NCI-H2107 treated with DMSO at 0.1 percent for 48 hours (cell line): ENCODE data around the gene PHACTR1.

ENCODE experiments used
- DNase-seq: peaks from one replicate; lab custom pipeline; 2025; ENCODE audit not compliant: unreplicated experiment; lab: John Stamatoyannopoulos, UW

Gene PHACTR1

GRCh38 chr6:12895721-12896120, 179.2 kb downstream of the PHACTR1 start:
- DNase-seq, result peak; percentile 11

- DNase-seq, result peak; percentile 63
Measured at GRCh38 chr6:12896208-12896733, 179.7 kb downstream of the PHACTR1 start.

- DNase-seq, result no peak
Measured at GRCh38 chr6:12898603-12899002, 182.0 kb downstream of the PHACTR1 start.

- peak; percentile 1 for DNase-seq
Measured at GRCh38 chr6:12899046-12899833, 182.7 kb downstream of the PHACTR1 start.

GRCh38 chr6:12903246-12903645, 186.7 kb downstream of the PHACTR1 start:
- DNase-seq, result no peak

- DNase-seq, result no peak
Measured at GRCh38 chr6:12909833-12910232, 193.3 kb downstream of the PHACTR1 start.

- DNase-seq, result peak; percentile 41
Measured at GRCh38 chr6:12911427-12911826, 194.9 kb downstream of the PHACTR1 start.

GRCh38 chr6:12913201-12913600, 196.6 kb downstream of the PHACTR1 start:
- DNase-seq, result no peak

GRCh38 chr6:12916006-12916405, 199.4 kb downstream of the PHACTR1 start:
- DNase-seq, result no peak

- no peak for DNase-seq
Measured at GRCh38 chr6:12916420-12917136, 200.0 kb downstream of the PHACTR1 start.

- DNase-seq, result no peak
Measured at GRCh38 chr6:12921467-12921866, 204.9 kb downstream of the PHACTR1 start.

- peak; percentile 1 for DNase-seq
Measured at GRCh38 chr6:12923644-12924235, 207.2 kb downstream of the PHACTR1 start.

GRCh38 chr6:12924911-12925310, 208.3 kb downstream of the PHACTR1 start:
- no peak for DNase-seq

GRCh38 chr6:12927746-12928145, 211.2 kb downstream of the PHACTR1 start:
- no peak for DNase-seq

- DNase-seq, result no peak
Measured at GRCh38 chr6:12929678-12930077, 213.1 kb downstream of the PHACTR1 start.

GRCh38 chr6:12931639-12932038, 215.1 kb downstream of the PHACTR1 start:
- no peak for DNase-seq

GRCh38 chr6:12935637-12936036, 219.1 kb downstream of the PHACTR1 start:
- no peak for DNase-seq

- no peak for DNase-seq
Measured at GRCh38 chr6:12937971-12938370, 221.4 kb downstream of the PHACTR1 start.

- no peak for DNase-seq
Measured at GRCh38 chr6:12939314-12939713, 222.7 kb downstream of the PHACTR1 start.

- no peak for DNase-seq
Measured at GRCh38 chr6:12941422-12941821, 224.9 kb downstream of the PHACTR1 start.

GRCh38 chr6:12943549-12943948, 227.0 kb downstream of the PHACTR1 start:
- DNase-seq, result no peak

GRCh38 chr6:12944001-12944400, 227.4 kb downstream of the PHACTR1 start:
- no peak for DNase-seq
